H9 (cell line): ENCODE data around the gene SPPL3. TPM values are rescaled to one million over a fixed set of nuclear protein-coding genes. Genes with fewer than 3 reads are reported as not detected.

ENCODE experiments used
- DNase-seq: peaks from one replicate; pipeline ENCODE4 v3.0.0-alpha.2; 2017
- H2AFZ ChIP-seq: one replicate; pipeline ENCODE4 v1.6.1; 2013; ENCODE audit warnings: mild to moderate bottlenecking, low read length, control low read depth, moderate library complexity
- H2AK5ac ChIP-seq: 2 replicates; pipeline ENCODE4 v1.6.1; 2013; ENCODE audit warnings: low read length, control low read depth, mixed read lengths; ENCODE audit not compliant: insufficient read length
- H2BK120ac ChIP-seq: one replicate; pipeline ENCODE4 v1.6.1; 2013; ENCODE audit warnings: low read depth, mild to moderate bottlenecking, low read length, control low read depth, inconsistent platforms; ENCODE audit not compliant: poor library complexity, severe bottlenecking
- H2BK12ac ChIP-seq: 2 replicates; pipeline ENCODE4 v1.6.1; 2013; ENCODE audit warnings: low read length, control low read depth, mixed read lengths, low read depth; ENCODE audit not compliant: insufficient read length
- H2BK15ac ChIP-seq: 2 replicates; pipeline ENCODE4 v1.6.1; 2013; ENCODE audit warnings: low read depth, low read length, control low read depth
- H2BK20ac ChIP-seq: one replicate; pipeline ENCODE4 v1.6.1; 2013; ENCODE audit warnings: low read depth, mild to moderate bottlenecking, low read length, control low read depth, inconsistent platforms; ENCODE audit not compliant: poor library complexity, severe bottlenecking
- H2BK5ac ChIP-seq: 2 replicates; pipeline ENCODE4 v1.6.1; 2013; ENCODE audit warnings: low read length, control low read depth, mixed read lengths; ENCODE audit not compliant: insufficient read length
- H3K14ac ChIP-seq: 2 replicates; pipeline ENCODE4 v1.6.1; 2013; ENCODE audit warnings: low read length, control low read depth; ENCODE audit not compliant: insufficient read depth
- H3K18ac ChIP-seq: 2 replicates; pipeline ENCODE4 v1.6.1; 2013; ENCODE audit warnings: low read depth, mild to moderate bottlenecking, mixed read lengths, low read length, control low read depth; ENCODE audit not compliant: insufficient read length
- H3K23ac ChIP-seq: 2 replicates; pipeline ENCODE4 v1.6.1; 2013; ENCODE audit warnings: low read length, control low read depth, mixed read lengths, low read depth; ENCODE audit not compliant: insufficient read length
- H3K23me2 ChIP-seq: 2 replicates; pipeline ENCODE4 v1.6.1; 2013; ENCODE audit warnings: low read depth, mild to moderate bottlenecking, mixed read lengths, low read length, control low read depth; ENCODE audit not compliant: insufficient read length, poor library complexity, severe bottlenecking
- H3K27ac ChIP-seq: 2 replicates; pipeline ENCODE4 v1.5.1; 2013; ENCODE audit warnings: low read length, control low read depth, mixed read lengths, low read depth; ENCODE audit not compliant: insufficient read length
- H3K27me3 ChIP-seq: 2 replicates; pipeline ENCODE4 v1.6.1; 2013; ENCODE audit warnings: low read length, control low read depth, inconsistent platforms; ENCODE audit not compliant: insufficient read depth
- H3K4ac ChIP-seq: 2 replicates; pipeline ENCODE4 v1.6.1; 2013; ENCODE audit warnings: low read depth, mild to moderate bottlenecking, control low read depth, inconsistent platforms, low read length, moderate library complexity
- H3K4me1 ChIP-seq: 2 replicates; pipeline ENCODE4 v1.6.1; 2013; ENCODE audit warnings: low read length, control low read depth, inconsistent platforms; ENCODE audit not compliant: insufficient read depth
- H3K4me2 ChIP-seq: 2 replicates; pipeline ENCODE4 v1.6.1; 2013; ENCODE audit warnings: low read length, control low read depth, mixed read lengths; ENCODE audit not compliant: insufficient read length, insufficient read depth
- H3K56ac ChIP-seq: 2 replicates; pipeline ENCODE4 v1.6.1; 2013; ENCODE audit warnings: low read depth, mild to moderate bottlenecking, mixed read lengths, low read length, control low read depth; ENCODE audit not compliant: insufficient read length
- H3K79me1 ChIP-seq: 2 replicates; pipeline ENCODE4 v1.6.1; 2013; ENCODE audit warnings: low read depth, mild to moderate bottlenecking, moderate library complexity, low read length, control low read depth, inconsistent platforms; ENCODE audit not compliant: insufficient read depth, poor library complexity, severe bottlenecking
- H3K79me2 ChIP-seq: 2 replicates; pipeline ENCODE4 v1.6.1; 2013; ENCODE audit warnings: low read length, control low read depth, inconsistent platforms; ENCODE audit not compliant: insufficient read depth
- H3K9ac ChIP-seq: 2 replicates; pipeline ENCODE4 v1.6.1; 2013; ENCODE audit warnings: low read length, control low read depth, mixed read lengths; ENCODE audit not compliant: insufficient read length; ENCODE audit errors: extremely low read depth
- H3K9me3 ChIP-seq: one replicate; pipeline ENCODE4 v1.6.1; 2013; ENCODE audit warnings: low read depth, low read length, inconsistent platforms; ENCODE audit not compliant: control insufficient read depth
- H3T11ph ChIP-seq: one replicate; pipeline ENCODE4 v1.6.1; 2013; ENCODE audit warnings: mild to moderate bottlenecking, low read length, control low read depth, inconsistent platforms
- H4K20me1 ChIP-seq: one replicate; pipeline ENCODE4 v1.6.1; 2013; ENCODE audit not compliant: control insufficient read depth, insufficient read length, insufficient read depth
- H4K5ac ChIP-seq: 2 replicates; pipeline ENCODE4 v1.6.1; 2013; ENCODE audit warnings: low read depth, mild to moderate bottlenecking, mixed read lengths, low read length, control low read depth; ENCODE audit not compliant: insufficient read length
- H4K8ac ChIP-seq: replicated peaks from 2 replicates; pipeline ENCODE4 v1.6.1; 2013; ENCODE audit warnings: low read length, control low read depth, mixed read lengths, low read depth; ENCODE audit not compliant: insufficient read length
- H4K91ac ChIP-seq: 2 replicates; pipeline ENCODE4 v1.6.1; 2013; ENCODE audit warnings: low read depth, mild to moderate bottlenecking, moderate library complexity, mixed read lengths, low read length, control low read depth; ENCODE audit not compliant: insufficient read length
- H3K27ac Mint-ChIP-seq, 3 experiments: 2 replicates in 2 of 3; 3 replicates in 1 of 3; pipeline ENCODE4 v1.8.0; 2020 to 2021; ENCODE audit warnings: mixed read lengths in 3 of 3, mild to moderate bottlenecking in 1 of 3, moderate library complexity in 1 of 3
- H3K27me3 Mint-ChIP-seq: 2 replicates; pipeline ENCODE4 v1.8.0; 2021; ENCODE audit warnings: low read depth, mild to moderate bottlenecking, moderate library complexity, mixed read lengths
- H3K36me3 Mint-ChIP-seq, 3 experiments: 2 replicates in 2 of 3; 3 replicates in 1 of 3; pipeline ENCODE4 v1.8.0; 2020 to 2021; ENCODE audit warnings: low read depth in 3 of 3, mixed read lengths in 3 of 3; ENCODE audit not compliant: insufficient read depth in 1 of 3
- H3K4me1 Mint-ChIP-seq, 2 experiments: 2 replicates each; pipeline ENCODE4 v1.8.0; 2020; ENCODE audit warnings: mixed read lengths in 2 of 2
- H3K4me3 Mint-ChIP-seq, 2 experiments: 2 replicates in 1 of 2; 3 replicates in 1 of 2; pipeline ENCODE4 v1.8.0; 2020 to 2021; ENCODE audit warnings: mild to moderate bottlenecking in 2 of 2, mixed read lengths in 2 of 2, moderate library complexity in 1 of 2
- H3K9me3 Mint-ChIP-seq, 2 experiments: 2 replicates in 1 of 2; 3 replicates in 1 of 2; pipeline ENCODE4 v1.8.0; 2020; ENCODE audit warnings: mild to moderate bottlenecking in 2 of 2, mixed read lengths in 2 of 2, moderate library complexity in 1 of 2
- CTCF ChIP-seq: fragments of 200-600 bp; sonication (generic); conservative IDR thresholded peaks from 3 replicates; pipeline ENCODE4 v1.8.0; 2021; ENCODE audit warnings: antibody characterized with exemption, mild to moderate bottlenecking
- WGBS: extraction: QIAGEN DNeasy Blood & Tissue Kit; methylation state at CpG from one replicate; pipeline ENCODE4 v1.1.7; 2013; ENCODE audit warnings: missing lambda C conversion rate, low lambda C conversion rate, mixed read lengths; ENCODE audit not compliant: insufficient read length; ENCODE audit errors: extremely low coverage; 5-methylcytosine and 5-hydroxymethylcytosine counted together
- total RNA-seq: library from RNA; stranded (reverse); gene quantifications from 2 replicates; pipeline ENCODE4 v1.2.1, GENCODE V29; 2021

SPPL3 gene
- total RNA-seq, 1 experiment from 2014 or later, result 46.3 TPM

- Histone ChIP-seq H3K4me2 (no peak overlapping the region), H3K18ac (no peak overlapping the region), H4K91ac (no peak overlapping the region), H2BK5ac (no peak overlapping the region), H2BK15ac (no peak overlapping the region), H3K56ac (no peak overlapping the region), H2AFZ (no peak overlapping the region), H3K27me3 (no peaks in the 10 kb centered on the region), H3K9ac (no peak overlapping the region), H4K20me1 (no peaks in the 10 kb centered on the region), H2BK120ac (no peak overlapping the region), H3K23me2 (no peaks in the 10 kb centered on the region), H2BK20ac (no peak overlapping the region), H3K27ac (no peak overlapping the region), H3K23ac (no peak overlapping the region), H3K4me1 (no peaks in the 10 kb centered on the region), H2AK5ac (no peak overlapping the region), H4K5ac (no peak overlapping the region), H3K79me1 (peaks cover 6% of the 10 kb centered on the region), H3K14ac (no peak overlapping the region), H2BK12ac (no peak overlapping the region), H3K4ac (no peak overlapping the region), H3T11ph (no peak overlapping the region), H4K8ac (no peak overlapping the region), H3K79me2 (no peaks in the 10 kb centered on the region; the same call in none of the 2 replicates), H3K9me3 (no peaks in the 10 kb centered on the region)
- Mint-ChIP-seq H3K4me3 (no peak overlapping the region), H3K27me3 (no peaks in the 10 kb centered on the region), H3K4me1 (peaks cover 14 to 16% of the 10 kb centered on the region in 2 experiments), H3K9me3 (peaks cover 2 to 3% of the 10 kb centered on the region in 2 experiments; a peak in 3 of 5 replicates), H3K27ac (no peak overlapping the region), H3K36me3 (no peaks in the 10 kb centered on the region; a peak in 3 of 7 replicates)
- no peak for DNase-seq
- WGBS, result no CpG with 5 or more reads among the region's 2 CpGs
- TF ChIP-seq CTCF, result no peak
Measured at GRCh38 chr12:120832737-120833136, 71.4 kb downstream of the SPPL3 start.
